ENCODE data around the gene HTR7. TPM values are rescaled to one million over a fixed set of nuclear protein-coding genes. Genes with fewer than 3 reads are reported as not detected.

Gene HTR7
- polyA plus RNA-seq, 1 donor (not counting 4 experiments of a cell fraction or from before 2014, with no cell fraction given) = 12.2 TPM

DNA sequence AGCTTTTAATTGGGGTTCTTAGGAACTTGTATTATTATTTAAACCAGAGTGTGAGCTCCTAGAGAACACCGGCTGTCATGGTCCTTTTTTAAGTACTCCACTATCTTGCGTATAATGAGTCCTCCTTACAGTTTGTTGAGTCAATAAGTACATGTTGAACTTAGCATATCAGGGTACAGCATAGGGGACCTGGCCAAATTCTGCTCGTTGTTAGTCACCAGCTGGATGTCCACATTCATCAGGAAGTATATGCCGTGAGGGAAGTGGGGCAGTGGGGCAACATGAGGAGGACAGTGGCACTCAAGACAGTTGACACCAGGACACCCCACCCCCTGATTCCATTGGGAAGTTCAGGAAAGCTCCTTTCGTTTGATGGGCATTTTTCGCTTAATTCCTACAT lies 30.5 kb upstream of the HTR7 start:
- no peaks in the 10 kb centered on the region for H3K9me3 ChIP-seq (ENCODE audit: control insufficient read depth, low read depth, low read length)
- H3K36me3 ChIP-seq (ENCODE audit: control insufficient read depth in 2 of 2, extremely low read depth in 1 of 2, insufficient read depth in 2 of 2, low read length in 2 of 2) = peaks cover 16 to 23% of the 10 kb centered on the region in 2 experiments
- H3K9ac ChIP-seq (ENCODE audit: control insufficient read depth, extremely low read depth, insufficient read depth, low read length) = no peak overlapping the region
- TF ChIP-seq, protein P1, sequence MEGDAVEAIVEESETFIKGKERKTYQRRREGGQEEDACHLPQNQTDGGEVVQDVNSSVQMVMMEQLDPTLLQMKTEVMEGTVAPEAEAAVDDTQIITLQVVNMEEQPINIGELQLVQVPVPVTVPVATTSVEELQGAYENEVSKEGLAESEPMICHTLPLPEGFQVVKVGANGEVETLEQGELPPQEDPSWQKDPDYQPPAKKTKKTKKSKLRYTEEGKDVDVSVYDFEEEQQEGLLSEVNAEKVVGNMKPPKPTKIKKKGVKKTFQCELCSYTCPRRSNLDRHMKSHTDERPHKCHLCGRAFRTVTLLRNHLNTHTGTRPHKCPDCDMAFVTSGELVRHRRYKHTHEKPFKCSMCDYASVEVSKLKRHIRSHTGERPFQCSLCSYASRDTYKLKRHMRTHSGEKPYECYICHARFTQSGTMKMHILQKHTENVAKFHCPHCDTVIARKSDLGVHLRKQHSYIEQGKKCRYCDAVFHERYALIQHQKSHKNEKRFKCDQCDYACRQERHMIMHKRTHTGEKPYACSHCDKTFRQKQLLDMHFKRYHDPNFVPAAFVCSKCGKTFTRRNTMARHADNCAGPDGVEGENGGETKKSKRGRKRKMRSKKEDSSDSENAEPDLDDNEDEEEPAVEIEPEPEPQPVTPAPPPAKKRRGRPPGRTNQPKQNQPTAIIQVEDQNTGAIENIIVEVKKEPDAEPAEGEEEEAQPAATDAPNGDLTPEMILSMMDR (optimal IDR thresholded peaks at IDR 0.05 in 1 of 3, IDR thresholded peaks at IDR 0.05 in 1 of 3, conservative IDR thresholded peaks at IDR 0.05 in 1 of 3; ENCODE audit: extremely low read depth in 1 of 3, insufficient read depth in 2 of 3, low read length in 3 of 3) = no peak
- H3K4me2 ChIP-seq (ENCODE audit: control insufficient read depth, extremely low read depth, insufficient read depth, low read depth, low read length) = no peak overlapping the region
- no peak for DNase-seq (ENCODE audit: low read depth, low spot score)
- H2AFZ ChIP-seq (ENCODE audit: control insufficient read depth, low read length) = no peak overlapping the region
- no peaks in the 10 kb centered on the region for H3K4me1 ChIP-seq (ENCODE audit: control insufficient read depth, extremely low read depth, insufficient read depth, low read length)
- FAIRE-seq = no peak
- H4K20me1 ChIP-seq (ENCODE audit: control insufficient read depth, extremely low read depth, insufficient read depth, low read length) = no peaks in the 10 kb centered on the region
- no peaks in the 10 kb centered on the region for H3K9me1 ChIP-seq (ENCODE audit: control insufficient read depth, extremely low read depth, insufficient read depth, low read length)
- H3K4me3 ChIP-seq (ENCODE audit: control insufficient read depth in 2 of 3, extremely low read depth in 1 of 3, insufficient read depth in 2 of 3, low read depth in 1 of 3, low read length in 3 of 3) = no peak overlapping the region
- no peak overlapping the region for H3K27ac ChIP-seq (ENCODE audit: control insufficient read depth, insufficient read depth, low read length)
- H3K27me3 ChIP-seq (ENCODE audit: control insufficient read depth, extremely low read depth, insufficient read depth, low read length) = no peaks in the 10 kb centered on the region
- H3K79me2 ChIP-seq (ENCODE audit: control insufficient read depth, insufficient read depth, low read length) = no peaks in the 10 kb centered on the region
- dilution Hi-C loops (cut with MboI; ENCODE audit: extremely low pct_ligation_motif_present, low sequenced_read_pairs) = loop anchor here (25.0 kb wide), 1 partner anchor 374 kb away; no protein-coding TSS in a partner anchor

DNA sequence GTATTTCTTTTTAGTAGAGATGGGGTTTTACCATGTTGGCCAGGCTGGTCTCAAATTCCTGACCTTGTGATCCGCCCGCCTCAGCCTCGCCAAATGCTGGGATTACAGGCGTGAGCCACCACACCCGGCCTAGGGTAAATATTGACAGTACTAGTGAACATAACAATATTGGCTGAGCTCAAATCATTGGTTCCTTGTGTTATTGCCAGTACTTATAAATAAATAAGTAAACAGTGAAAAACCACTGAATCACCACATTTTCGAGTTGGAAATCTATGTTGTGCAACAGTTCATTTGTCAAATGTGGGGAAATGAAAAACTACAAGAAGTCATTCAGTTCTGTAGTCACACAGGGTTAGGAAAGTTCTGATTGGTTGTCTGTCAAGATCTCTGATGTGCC lies 29.7 kb upstream of the HTR7 start:
- no peak for FAIRE-seq
- Histone ChIP-seq H3K4me1 (ENCODE audit: control insufficient read depth, extremely low read depth, insufficient read depth, low read length) (no peaks in the 10 kb centered on the region), H3K79me2 (ENCODE audit: control insufficient read depth, insufficient read depth, low read length) (no peaks in the 10 kb centered on the region), H3K9me1 (ENCODE audit: control insufficient read depth, extremely low read depth, insufficient read depth, low read length) (no peaks in the 10 kb centered on the region), H3K36me3 (ENCODE audit: control insufficient read depth in 2 of 2, extremely low read depth in 1 of 2, insufficient read depth in 2 of 2, low read length in 2 of 2) (peaks cover 16 to 20% of the 10 kb centered on the region in 2 experiments), H3K4me2 (ENCODE audit: control insufficient read depth, extremely low read depth, insufficient read depth, low read depth, low read length) (no peak overlapping the region), H3K4me3 (ENCODE audit: control insufficient read depth in 2 of 3, extremely low read depth in 1 of 3, insufficient read depth in 2 of 3, low read depth in 1 of 3, low read length in 3 of 3) (no peak overlapping the region), H3K27ac (ENCODE audit: control insufficient read depth, insufficient read depth, low read length) (no peak overlapping the region), H3K27me3 (ENCODE audit: control insufficient read depth, extremely low read depth, insufficient read depth, low read length) (no peaks in the 10 kb centered on the region), H2AFZ (ENCODE audit: control insufficient read depth, low read length) (no peak overlapping the region), H3K9ac (ENCODE audit: control insufficient read depth, extremely low read depth, insufficient read depth, low read length) (no peak overlapping the region), H4K20me1 (ENCODE audit: control insufficient read depth, extremely low read depth, insufficient read depth, low read length) (no peaks in the 10 kb centered on the region), H3K9me3 (ENCODE audit: control insufficient read depth, low read depth, low read length) (no peaks in the 10 kb centered on the region)
- DNase-seq (ENCODE audit: low read depth, low spot score) = no peak
- dilution Hi-C loops (cut with MboI; ENCODE audit: extremely low pct_ligation_motif_present, low sequenced_read_pairs) = loop anchor here (25.0 kb wide), 1 partner anchor 375 kb away; no protein-coding TSS in a partner anchor
- TF ChIP-seq EZH2 (IDR thresholded peaks at IDR 0.05; ENCODE audit: low read length) = no peak
- TF ChIP-seq, protein P1 (optimal IDR thresholded peaks at IDR 0.05 in 1 of 3, IDR thresholded peaks at IDR 0.05 in 1 of 3, conservative IDR thresholded peaks at IDR 0.05 in 1 of 3; ENCODE audit: extremely low read depth in 1 of 3, insufficient read depth in 2 of 3, low read length in 3 of 3) = no peak
